ENCODE data around the gene DRD3. TPM values are rescaled to one million over a fixed set of nuclear protein-coding genes. Genes with fewer than 3 reads are reported as not detected.
A peak's percentile ranks its signal among the peaks of the same experiment; 100 is the strongest.

Gene DRD3
- total and polyA plus RNA-seq, 2 experiments from 2014 or later, result not detected

GRCh38 chr3:114179575-114179974 is 723 bp upstream of the DRD3 start:
- Histone ChIP-seq H3K27me3 (replicated peaks; ENCODE audit: insufficient read depth) (peaks cover 4% of the 10 kb centered on the region), H4K20me1 (ENCODE audit: insufficient read depth) (no peaks in the 10 kb centered on the region), H3K9me3 (ENCODE audit: low read depth) (no peaks in the 10 kb centered on the region), H3K79me2 (ENCODE audit: insufficient read depth) (no peaks in the 10 kb centered on the region), H2AFZ (no peak overlapping the region), H3K9me2 (ENCODE audit: insufficient read depth) (no peaks in the 10 kb centered on the region), H3K4me1 (ENCODE audit: insufficient read depth) (no peaks in the 10 kb centered on the region), H3K36me3 (ENCODE audit: low read depth) (no peaks in the 10 kb centered on the region), H3F3A (ENCODE audit: insufficient read depth) (no peaks in the 10 kb centered on the region), H3K4me2 (ENCODE audit: unreplicated experiment) (no peak overlapping the region), H3K9ac (no peak overlapping the region), H3K4me3 (no peak overlapping the region), H3K27ac (no peak overlapping the region)
- TF ChIP-seq EZH2phosphoT487 (IDR thresholded peaks at IDR 0.05; ENCODE audit: insufficient read depth, low read depth), result no peak
- TF ChIP-seq EZH2 (IDR thresholded peaks at IDR 0.05; ENCODE audit: insufficient read depth, poor library complexity, severe bottlenecking), result no peak
- 17 to 22% methylated on average over 2 of the region's 2 CpGs for WGBS, 2 experiments (ENCODE audit: low coverage in 1 of 2, low lambda C conversion rate in 2 of 2, missing lambda C conversion rate in 2 of 2)
- DNase-seq, result peak; percentile 47
- in situ Hi-C loops (cut with MboI), result no loop called here

- Histone ChIP-seq H3K9ac (no peak overlapping the region), H3K4me3 (no peak overlapping the region), H2AFZ (no peak overlapping the region), H3K27ac (no peak overlapping the region), H3K9me2 (ENCODE audit: insufficient read depth) (no peaks in the 10 kb centered on the region), H3K27me3 (replicated peaks; ENCODE audit: insufficient read depth) (no peaks in the 10 kb centered on the region; the same call in none of the 2 replicates), H4K20me1 (ENCODE audit: insufficient read depth) (no peaks in the 10 kb centered on the region), H3F3A (ENCODE audit: insufficient read depth) (no peaks in the 10 kb centered on the region), H3K79me2 (ENCODE audit: insufficient read depth) (no peaks in the 10 kb centered on the region), H3K9me3 (ENCODE audit: low read depth) (no peaks in the 10 kb centered on the region), H3K36me3 (ENCODE audit: low read depth) (no peaks in the 10 kb centered on the region), H3K4me2 (ENCODE audit: unreplicated experiment) (no peak overlapping the region), H3K4me1 (ENCODE audit: insufficient read depth) (no peaks in the 10 kb centered on the region)
- no peak for DNase-seq
- TF ChIP-seq EZH2phosphoT487 (IDR thresholded peaks at IDR 0.05; ENCODE audit: insufficient read depth, low read depth), result no peak
- no peak for TF ChIP-seq EZH2 (IDR thresholded peaks at IDR 0.05; ENCODE audit: insufficient read depth, poor library complexity, severe bottlenecking)
- in situ Hi-C loops (cut with MboI), result no loop called here
Observed at GRCh38 chr3:114176890-114177289, 2.0 kb downstream of the DRD3 start.

GRCh38 chr3:114176487-114176886 is 2.4 kb downstream of the DRD3 start:
- no peak overlapping the region for H3K4me3 ChIP-seq
- 39 to 42% methylated on average over 6 of the region's 6 CpGs for WGBS, 2 experiments (ENCODE audit: low coverage in 1 of 2, low lambda C conversion rate in 2 of 2, missing lambda C conversion rate in 2 of 2)

GRCh38 chr3:114175204-114175987 is 3.5 kb downstream of the DRD3 start:
- WGBS, 2 experiments (ENCODE audit: low coverage in 1 of 2, low lambda C conversion rate in 2 of 2, missing lambda C conversion rate in 2 of 2), result 16 to 21% methylated on average over 3 of the region's 3 CpGs
- H3K9ac ChIP-seq, result no peak overlapping the region
- no peak overlapping the region for H3K27ac ChIP-seq
- H3K4me1 ChIP-seq (ENCODE audit: insufficient read depth), result no peaks in the 10 kb centered on the region
- no peaks in the 10 kb centered on the region for H3K36me3 ChIP-seq (ENCODE audit: low read depth)
- TF ChIP-seq EZH2 (IDR thresholded peaks at IDR 0.05; ENCODE audit: insufficient read depth, poor library complexity, severe bottlenecking) (no peak), EZH2phosphoT487 (IDR thresholded peaks at IDR 0.05; ENCODE audit: insufficient read depth, low read depth) (no peak)
- H3K9me2 ChIP-seq (ENCODE audit: insufficient read depth), result no peaks in the 10 kb centered on the region
- H3K4me3 ChIP-seq, result no peak overlapping the region
- H3F3A ChIP-seq (ENCODE audit: insufficient read depth), result no peaks in the 10 kb centered on the region
- H3K27me3 ChIP-seq (replicated peaks; ENCODE audit: insufficient read depth), result peaks cover 6% of the 10 kb centered on the region
- in situ Hi-C loops (cut with MboI), result no loop called here
- no peak for DNase-seq
- H4K20me1 ChIP-seq (ENCODE audit: insufficient read depth), result no peaks in the 10 kb centered on the region
- no peak overlapping the region for H3K4me2 ChIP-seq (ENCODE audit: unreplicated experiment)
- H2AFZ ChIP-seq, result no peak overlapping the region
- H3K79me2 ChIP-seq (ENCODE audit: insufficient read depth), result no peaks in the 10 kb centered on the region
- H3K9me3 ChIP-seq (ENCODE audit: low read depth), result no peaks in the 10 kb centered on the region

More at GRCh38 chr3:114176487-114176886, 2.4 kb downstream of the DRD3 start:
- H3K9me3 ChIP-seq (ENCODE audit: low read depth), result no peaks in the 10 kb centered on the region
- H3K9me2 ChIP-seq (ENCODE audit: insufficient read depth), result no peaks in the 10 kb centered on the region
- H3K36me3 ChIP-seq (ENCODE audit: low read depth), result no peaks in the 10 kb centered on the region
- no peak overlapping the region for H3K4me2 ChIP-seq (ENCODE audit: unreplicated experiment)
- H3F3A ChIP-seq (ENCODE audit: insufficient read depth), result no peaks in the 10 kb centered on the region
- H3K79me2 ChIP-seq (ENCODE audit: insufficient read depth), result no peaks in the 10 kb centered on the region
- H4K20me1 ChIP-seq (ENCODE audit: insufficient read depth), result no peaks in the 10 kb centered on the region
- H3K9ac ChIP-seq, result no peak overlapping the region
- in situ Hi-C loops (cut with MboI), result no loop called here
- no peaks in the 10 kb centered on the region; the same call in none of the 2 replicates for H3K27me3 ChIP-seq (replicated peaks; ENCODE audit: insufficient read depth)
- no peak for TF ChIP-seq EZH2 (IDR thresholded peaks at IDR 0.05; ENCODE audit: insufficient read depth, poor library complexity, severe bottlenecking)
- no peak for TF ChIP-seq EZH2phosphoT487 (IDR thresholded peaks at IDR 0.05; ENCODE audit: insufficient read depth, low read depth)
- no peak overlapping the region for H3K27ac ChIP-seq
- H2AFZ ChIP-seq, result no peak overlapping the region
- no peak for DNase-seq
- no peaks in the 10 kb centered on the region for H3K4me1 ChIP-seq (ENCODE audit: insufficient read depth)

All from GM23248 (cell line).